ENCODE results near the gene LEKR1.

LEKR1 gene

GRCh38 chr3:157081626-157082210, 255.6 kb downstream of the LEKR1 start:
- peak overlapping the region in 1 of 5 donors; percentile 19 for H3K9ac ChIP-seq (ENCODE audit: low read length in 5 of 5)
- no peaks in the 10 kb centered on the region for H3K36me3 ChIP-seq (ENCODE audit: control insufficient read depth in 5 of 5, insufficient read depth in 5 of 5, low read length in 5 of 5)
- no peaks in the 10 kb centered on the region for H3K9me3 ChIP-seq (ENCODE audit: control insufficient read depth in 5 of 5, low read length in 5 of 5)
- peaks cover 2 to 21% (median 16%) of the 10 kb centered on the region in 5 donors for H3K4me1 ChIP-seq (ENCODE audit: control insufficient read depth in 5 of 5, insufficient read depth in 5 of 5, low read length in 5 of 5)
- no peaks in the 10 kb centered on the region for H3K27me3 ChIP-seq (ENCODE audit: control insufficient read depth in 5 of 5, insufficient read depth in 4 of 5, low read length in 5 of 5)
- no peak overlapping the region for H3K27ac ChIP-seq (ENCODE audit: low read depth, low read length)
- H3K4me3 ChIP-seq (ENCODE audit: low read depth in 1 of 5, low read length in 5 of 5), result no peak overlapping the region

DNA sequence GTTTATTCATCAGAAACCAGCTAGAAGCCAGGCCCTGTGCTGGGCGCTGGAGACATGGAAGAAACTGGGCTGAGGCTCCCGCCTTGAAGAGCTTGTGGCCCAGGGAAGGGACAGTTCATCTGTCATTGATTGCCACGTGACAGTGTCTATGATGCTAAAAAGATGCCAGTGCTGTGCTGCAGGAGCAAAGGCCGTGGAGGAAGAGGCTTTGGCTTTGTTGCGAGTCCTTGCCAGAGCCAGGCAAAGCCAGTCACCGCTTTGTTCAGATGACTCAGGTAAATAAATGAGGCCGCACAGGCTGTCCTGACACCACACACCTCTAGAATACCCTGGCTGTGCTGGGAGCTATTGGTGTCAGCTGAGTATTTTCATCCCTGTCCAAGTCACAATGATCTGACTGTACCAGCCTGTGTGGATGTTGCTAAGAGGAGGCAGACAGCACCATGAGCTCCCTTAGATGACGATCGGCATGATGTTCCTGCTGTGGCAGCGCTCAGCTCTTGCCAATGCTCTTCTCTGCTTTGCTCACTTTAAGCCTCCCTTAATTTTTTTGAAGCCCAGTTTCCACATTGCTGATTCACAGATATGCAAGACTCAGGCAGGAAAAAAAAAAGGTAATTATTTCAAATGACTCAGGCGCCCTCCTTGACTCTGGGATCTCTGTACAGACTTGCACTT, 256.3 kb downstream of the LEKR1 start:
- Histone ChIP-seq H3K27ac (ENCODE audit: low read depth, low read length) (no peak overlapping the region), H3K4me3 (ENCODE audit: low read depth in 1 of 5, low read length in 5 of 5) (no peak overlapping the region), H3K9ac (ENCODE audit: low read length in 5 of 5) (no peak overlapping the region)

GRCh38 chr3:157083824-157084223, 257.7 kb downstream of the LEKR1 start:
- Histone ChIP-seq H3K27ac (ENCODE audit: low read depth, low read length) (no peak overlapping the region), H3K4me1 (ENCODE audit: control insufficient read depth in 5 of 5, insufficient read depth in 5 of 5, low read length in 5 of 5) (peaks cover 2 to 19% (median 16%) of the 10 kb centered on the region in 5 donors), H3K27me3 (ENCODE audit: control insufficient read depth in 5 of 5, insufficient read depth in 4 of 5, low read length in 5 of 5) (no peaks in the 10 kb centered on the region), H3K9ac (ENCODE audit: low read length in 5 of 5) (no peak overlapping the region), H3K4me3 (ENCODE audit: low read depth in 1 of 5, low read length in 5 of 5) (no peak overlapping the region), H3K36me3 (ENCODE audit: control insufficient read depth in 5 of 5, insufficient read depth in 5 of 5, low read length in 5 of 5) (no peaks in the 10 kb centered on the region), H3K9me3 (ENCODE audit: control insufficient read depth in 5 of 5, low read length in 5 of 5) (no peaks in the 10 kb centered on the region)

More for the DNA sequence above, 256.3 kb downstream of the LEKR1 start:
- Histone ChIP-seq H3K27me3 (ENCODE audit: control insufficient read depth in 5 of 5, insufficient read depth in 4 of 5, low read length in 5 of 5) (no peaks in the 10 kb centered on the region), H3K4me1 (ENCODE audit: control insufficient read depth in 5 of 5, insufficient read depth in 5 of 5, low read length in 5 of 5) (peaks cover 2 to 17% (median 12%) of the 10 kb centered on the region in 5 donors), H3K9me3 (ENCODE audit: control insufficient read depth in 5 of 5, low read length in 5 of 5) (no peaks in the 10 kb centered on the region), H3K36me3 (ENCODE audit: control insufficient read depth in 5 of 5, insufficient read depth in 5 of 5, low read length in 5 of 5) (no peaks in the 10 kb centered on the region)

DNA sequence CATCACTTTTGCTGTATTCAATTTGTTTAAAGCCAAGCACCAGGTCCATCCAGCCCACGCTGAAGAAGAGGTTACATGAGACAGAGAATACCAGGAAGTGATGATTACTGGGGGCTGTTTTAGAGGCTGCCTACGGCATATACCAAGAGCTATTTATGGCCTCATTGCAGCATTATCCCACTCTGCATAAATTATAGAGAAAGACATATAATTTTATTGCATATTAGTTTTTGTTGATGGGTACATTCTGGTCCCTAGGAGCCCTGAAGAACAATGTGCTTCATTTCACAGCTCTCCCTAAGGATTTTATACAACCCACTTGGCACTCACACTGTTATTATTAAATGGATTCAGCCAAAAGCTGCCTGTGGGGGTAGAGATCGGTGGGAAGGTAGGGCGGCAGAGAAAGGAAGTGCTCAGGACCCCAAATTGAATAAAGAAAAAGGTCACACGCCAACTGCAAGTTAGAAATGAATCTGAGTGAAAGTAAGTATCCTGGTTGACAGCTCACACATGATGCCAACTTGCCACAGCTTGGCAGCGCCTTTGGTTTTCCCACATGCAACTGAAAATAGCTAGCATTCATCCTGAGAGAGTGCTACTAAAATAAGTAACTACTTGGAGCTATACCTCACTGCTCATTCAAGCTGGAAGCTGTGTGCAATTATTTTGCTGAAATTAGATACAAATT, 260.1 kb downstream of the LEKR1 start:
- no peak overlapping the region for H3K4me3 ChIP-seq (ENCODE audit: low read depth in 1 of 5, low read length in 5 of 5)
- no peaks in the 10 kb centered on the region for H3K9me3 ChIP-seq (ENCODE audit: control insufficient read depth in 5 of 5, low read length in 5 of 5)
- peaks cover 15 to 37% (median 29%) of the 10 kb centered on the region in 5 donors for H3K4me1 ChIP-seq (ENCODE audit: control insufficient read depth in 5 of 5, insufficient read depth in 5 of 5, low read length in 5 of 5)
- no peak overlapping the region for H3K27ac ChIP-seq (ENCODE audit: low read depth, low read length)
- no peaks in the 10 kb centered on the region for H3K36me3 ChIP-seq (ENCODE audit: control insufficient read depth in 5 of 5, insufficient read depth in 5 of 5, low read length in 5 of 5)
- H3K9ac ChIP-seq (ENCODE audit: low read length in 5 of 5), result no peak overlapping the region
- H3K27me3 ChIP-seq (ENCODE audit: control insufficient read depth in 5 of 5, insufficient read depth in 4 of 5, low read length in 5 of 5), result no peaks in the 10 kb centered on the region

- no peaks in the 10 kb centered on the region for H3K36me3 ChIP-seq (ENCODE audit: control insufficient read depth in 5 of 5, insufficient read depth in 5 of 5, low read length in 5 of 5)
- no peak overlapping the region for H3K4me3 ChIP-seq (ENCODE audit: low read depth in 1 of 5, low read length in 5 of 5)
- H3K4me1 ChIP-seq (ENCODE audit: control insufficient read depth in 5 of 5, insufficient read depth in 5 of 5, low read length in 5 of 5), result peaks cover 13 to 42% (median 29%) of the 10 kb centered on the region in 5 donors
- H3K27me3 ChIP-seq (ENCODE audit: control insufficient read depth in 5 of 5, insufficient read depth in 4 of 5, low read length in 5 of 5), result no peaks in the 10 kb centered on the region
- peak overlapping the region; percentile 98 for H3K27ac ChIP-seq (ENCODE audit: low read depth, low read length)
- H3K9me3 ChIP-seq (ENCODE audit: control insufficient read depth in 5 of 5, low read length in 5 of 5), result no peaks in the 10 kb centered on the region
- H3K9ac ChIP-seq (ENCODE audit: low read length in 5 of 5), result no peak overlapping the region
Measured at GRCh38 chr3:157086775-157087174, 260.6 kb downstream of the LEKR1 start.

GRCh38 chr3:157087373-157087772, 261.2 kb downstream of the LEKR1 start:
- H3K27ac ChIP-seq (ENCODE audit: low read depth, low read length), result peak overlapping the region; percentile 98
- no peaks in the 10 kb centered on the region for H3K27me3 ChIP-seq (ENCODE audit: control insufficient read depth in 5 of 5, insufficient read depth in 4 of 5, low read length in 5 of 5)
- no peaks in the 10 kb centered on the region for H3K9me3 ChIP-seq (ENCODE audit: control insufficient read depth in 5 of 5, low read length in 5 of 5)
- no peaks in the 10 kb centered on the region for H3K36me3 ChIP-seq (ENCODE audit: control insufficient read depth in 5 of 5, insufficient read depth in 5 of 5, low read length in 5 of 5)
- H3K4me3 ChIP-seq (ENCODE audit: low read depth in 1 of 5, low read length in 5 of 5), result no peak overlapping the region
- no peak overlapping the region for H3K9ac ChIP-seq (ENCODE audit: low read length in 5 of 5)
- H3K4me1 ChIP-seq (ENCODE audit: control insufficient read depth in 5 of 5, insufficient read depth in 5 of 5, low read length in 5 of 5), result peaks cover 13 to 39% (median 26%) of the 10 kb centered on the region in 5 donors

DNA sequence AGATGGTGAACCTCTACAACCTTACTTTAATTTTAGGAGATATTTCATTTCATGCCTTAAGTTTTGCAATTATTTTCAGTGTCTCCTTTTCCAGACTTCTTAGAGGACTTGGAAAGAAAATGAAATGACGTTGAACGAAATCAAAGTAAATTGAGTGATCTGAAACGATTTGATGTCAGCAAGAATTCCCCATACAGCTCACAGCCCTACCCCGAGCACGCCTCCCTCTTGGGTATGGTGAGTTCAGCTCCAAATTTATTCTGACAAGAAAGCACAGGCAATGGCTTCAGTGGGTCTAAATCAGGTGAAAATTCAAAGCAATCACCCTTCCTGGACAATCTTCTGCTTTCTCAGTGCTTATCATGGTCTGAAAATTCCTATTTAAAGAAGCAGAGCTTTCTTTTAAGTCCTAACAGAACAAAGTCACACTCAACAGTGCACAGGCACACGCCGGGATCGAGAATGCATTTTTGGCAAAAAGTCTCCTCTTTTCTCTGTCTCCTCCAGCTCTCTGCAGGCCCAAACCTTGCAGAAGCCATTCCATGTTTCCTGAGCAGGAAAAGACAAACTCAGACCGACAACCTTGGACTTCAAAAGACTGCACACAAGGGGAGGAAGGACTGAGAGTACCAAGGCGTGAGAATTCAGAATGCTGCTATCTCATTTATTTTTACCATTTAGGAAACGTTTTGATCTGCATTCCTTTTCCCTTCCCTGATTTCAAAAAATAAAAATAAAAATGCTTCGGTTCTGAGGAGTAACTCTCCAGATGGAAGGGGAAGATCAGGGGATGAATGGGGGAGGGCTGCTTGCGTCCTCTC, 261.8 kb downstream of the LEKR1 start:
- Histone ChIP-seq H3K9ac (ENCODE audit: low read length in 5 of 5) (peak overlapping the region; percentile 68 to 85 (median 78)), H3K27ac (ENCODE audit: low read depth, low read length) (peak overlapping the region; percentile 98), H3K4me3 (ENCODE audit: low read depth in 1 of 5, low read length in 5 of 5) (peak overlapping the region; percentile 65 to 82 (median 68)), H3K27me3 (ENCODE audit: control insufficient read depth in 5 of 5, insufficient read depth in 4 of 5, low read length in 5 of 5) (no peaks in the 10 kb centered on the region), H3K4me1 (ENCODE audit: control insufficient read depth in 5 of 5, insufficient read depth in 5 of 5, low read length in 5 of 5) (peaks cover 13 to 39% (median 26%) of the 10 kb centered on the region in 5 donors), H3K36me3 (ENCODE audit: control insufficient read depth in 5 of 5, insufficient read depth in 5 of 5, low read length in 5 of 5) (no peaks in the 10 kb centered on the region), H3K9me3 (ENCODE audit: control insufficient read depth in 5 of 5, low read length in 5 of 5) (no peaks in the 10 kb centered on the region)

- peak overlapping the region; percentile 65 to 82 (median 70) for H3K4me3 ChIP-seq (ENCODE audit: low read depth in 1 of 5, low read length in 5 of 5)
- H3K9me3 ChIP-seq (ENCODE audit: control insufficient read depth in 5 of 5, low read length in 5 of 5), result no peaks in the 10 kb centered on the region
- H3K36me3 ChIP-seq (ENCODE audit: control insufficient read depth in 5 of 5, insufficient read depth in 5 of 5, low read length in 5 of 5), result no peaks in the 10 kb centered on the region
- peak overlapping the region; percentile 68 to 85 (median 78) for H3K9ac ChIP-seq (ENCODE audit: low read length in 5 of 5)
- peaks cover 13 to 39% (median 26%) of the 10 kb centered on the region in 5 donors for H3K4me1 ChIP-seq (ENCODE audit: control insufficient read depth in 5 of 5, insufficient read depth in 5 of 5, low read length in 5 of 5)
- H3K27ac ChIP-seq (ENCODE audit: low read depth, low read length), result peak overlapping the region; percentile 98
- H3K27me3 ChIP-seq (ENCODE audit: control insufficient read depth in 5 of 5, insufficient read depth in 4 of 5, low read length in 5 of 5), result no peaks in the 10 kb centered on the region
Measured at GRCh38 chr3:157088601-157089454, 262.7 kb downstream of the LEKR1 start.
